NCI-H1048 (cell line): Measurements from ENCODE around the gene TOR4A.
"Not testable (repeated sequence)": the region's sequence is repeated elsewhere in the genome, so short reads cannot be mapped to it uniquely, and the experiment has no call there.

ENCODE experiments used
- DNase-seq: peaks from one replicate; lab custom pipeline; 2025; lab: John Stamatoyannopoulos, UW

The TOR4A gene

GRCh38 chr9:137319011-137319738, 41.6 kb downstream of the TOR4A start:
- no peak for DNase-seq

GRCh38 chr9:137319739-137320551, 42.4 kb downstream of the TOR4A start:
- no peak for DNase-seq

- no peak for DNase-seq
These were observed 43.2 kb downstream of the TOR4A start for GRCh38 chr9:137320555-137321384.

GRCh38 chr9:137321726-137322361, 44.3 kb downstream of the TOR4A start:
- no peak for DNase-seq

- DNase-seq, result no peak
These were observed 46.2 kb downstream of the TOR4A start for GRCh38 chr9:137323531-137324331.

DNA sequence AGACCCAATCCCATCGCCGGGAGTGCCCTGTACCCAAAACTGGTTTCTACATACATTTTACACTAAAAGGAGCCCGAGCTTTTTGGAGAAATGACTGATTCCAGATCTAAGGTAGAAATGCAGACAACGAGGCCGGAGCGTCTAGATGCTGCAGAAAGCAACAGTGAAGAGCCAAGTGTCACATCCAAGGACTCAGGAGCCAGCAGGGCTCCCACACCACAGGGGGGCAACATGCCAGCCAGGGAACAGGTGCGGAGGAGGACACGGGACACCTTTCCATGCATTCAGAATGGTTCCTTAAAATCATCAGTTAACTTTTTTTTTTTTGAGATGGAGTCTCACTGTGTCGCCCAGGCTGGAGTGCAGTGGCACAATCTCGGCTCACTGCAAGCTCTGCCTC, 47.6 kb downstream of the TOR4A start:
- no peak for DNase-seq

- DNase-seq, result no peak
These were observed 48.3 kb downstream of the TOR4A start for GRCh38 chr9:137325799-137326198.

DNA sequence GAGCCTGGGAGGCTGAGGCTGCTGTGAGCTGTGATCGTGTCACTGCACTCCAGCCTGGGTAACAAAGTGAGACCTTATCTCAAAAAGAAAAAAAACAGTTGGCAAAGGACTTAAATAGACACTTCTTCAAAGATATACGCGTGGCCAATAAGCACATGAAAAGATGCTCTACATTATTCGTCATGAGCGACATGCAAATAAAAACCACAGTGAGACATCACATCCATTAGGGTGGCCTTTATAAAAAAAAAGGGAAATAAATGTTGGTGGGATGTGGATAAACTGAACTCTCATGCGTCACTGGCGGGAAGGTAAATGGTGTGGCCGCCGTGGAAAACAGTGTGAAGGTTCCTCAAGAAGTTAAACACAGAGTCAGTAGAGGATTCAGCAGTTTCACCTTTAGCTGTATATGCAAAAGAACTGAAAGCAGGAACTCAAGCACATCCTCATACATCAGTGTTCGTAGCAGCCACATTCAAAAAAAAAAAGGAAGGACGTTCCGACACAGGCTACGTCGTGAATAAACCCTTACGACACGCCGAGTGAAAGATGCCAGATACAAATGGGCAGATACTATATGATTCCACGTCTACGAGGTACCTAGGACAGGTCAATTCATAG, 49.0 kb downstream of the TOR4A start:
- no peak for DNase-seq

DNA sequence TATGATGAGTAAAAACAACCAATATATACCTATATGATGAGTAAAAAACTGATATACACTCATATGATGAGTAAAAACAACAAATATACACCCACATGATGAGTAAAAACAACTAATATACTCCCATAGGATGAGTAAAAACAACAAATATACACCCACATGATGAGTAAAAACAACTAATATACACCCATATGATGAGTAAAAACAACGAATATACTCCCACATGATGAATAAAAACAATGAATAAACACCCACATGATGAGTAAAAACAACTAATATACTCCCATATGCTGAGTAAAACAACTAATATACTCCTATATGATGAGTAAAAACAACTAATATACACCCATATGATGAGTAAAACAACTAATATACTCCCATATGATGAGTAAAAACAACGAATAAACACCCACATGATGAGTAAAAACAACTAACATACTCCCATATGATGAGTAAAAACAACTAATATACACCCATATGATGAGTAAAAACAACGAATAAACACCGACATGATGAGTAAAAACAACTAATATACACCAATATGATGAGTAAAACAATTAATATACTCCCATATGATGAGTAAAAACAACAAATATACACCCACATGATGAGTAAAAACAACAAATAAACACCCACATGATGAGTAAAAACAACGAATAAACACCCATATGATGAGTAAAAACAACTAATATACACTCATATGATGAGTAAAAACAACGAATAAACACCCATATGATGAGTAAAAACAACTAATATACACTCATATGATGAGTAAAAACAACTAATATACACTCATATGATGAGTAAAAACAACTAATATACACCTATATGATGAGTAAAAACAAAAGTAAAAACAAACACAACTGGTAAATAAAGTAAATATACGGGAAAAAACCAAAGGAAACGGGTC, 50.4 kb downstream of the TOR4A start:
- not testable (repeated sequence) for DNase-seq

DNA sequence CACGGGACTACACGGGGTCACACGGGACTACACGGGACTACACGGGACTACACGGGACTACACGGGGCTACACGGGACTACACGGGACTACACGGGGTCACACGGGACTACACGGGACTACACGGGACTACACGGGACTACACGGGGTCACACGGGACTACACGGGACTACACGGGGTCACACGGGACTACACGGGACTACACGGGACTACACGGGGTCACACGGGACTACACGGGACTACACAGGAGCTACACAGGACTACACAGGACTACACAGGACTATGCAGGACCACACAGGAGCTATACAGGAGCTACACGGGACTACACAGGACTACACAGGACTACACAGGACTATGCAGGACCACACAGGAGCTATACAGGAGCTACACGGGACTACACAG, 52.1 kb downstream of the TOR4A start:
- DNase-seq, result not testable (repeated sequence)

DNA sequence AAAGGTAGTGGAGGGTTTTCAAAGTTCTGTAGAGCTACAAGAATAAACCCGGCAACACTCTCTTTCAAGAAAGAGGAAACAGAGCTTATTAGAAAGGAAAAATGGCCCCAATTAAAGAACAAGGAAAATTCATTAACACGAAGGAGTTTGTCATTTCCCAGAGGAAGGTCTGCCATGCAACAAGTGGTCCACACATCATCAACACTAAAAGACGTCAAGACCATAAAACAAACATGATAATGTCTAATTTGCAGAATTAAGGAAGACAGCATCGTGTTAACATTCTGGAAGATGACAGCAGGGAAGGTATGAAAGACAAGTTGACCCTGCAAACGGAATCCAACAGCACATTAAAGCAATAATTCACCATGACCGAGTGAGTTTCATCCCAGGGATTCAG, 53.2 kb downstream of the TOR4A start:
- no peak for DNase-seq

- no peak for DNase-seq
These were observed 54.4 kb downstream of the TOR4A start for GRCh38 chr9:137331929-137332328.
